ENCODE results near the gene C4orf36.

The C4orf36 gene

DNA sequence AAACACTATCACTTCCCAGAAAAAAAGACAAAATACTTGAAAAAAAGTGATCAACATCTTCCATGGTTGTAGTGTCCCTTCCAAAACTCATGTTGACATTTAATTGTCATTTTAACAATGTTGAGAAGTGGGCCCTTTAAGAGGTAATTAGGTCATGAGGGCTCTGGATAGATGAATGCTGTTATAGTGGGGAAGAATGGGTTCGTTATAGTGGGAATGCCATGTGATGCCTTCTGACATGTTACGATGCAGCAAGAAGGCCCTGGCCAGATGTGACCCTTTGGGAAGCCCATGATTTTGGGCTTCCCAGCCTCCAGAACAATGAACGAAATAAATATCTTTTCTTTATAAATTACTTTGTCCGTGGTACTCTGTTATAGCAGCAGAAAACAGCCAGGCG lies 39.0 kb downstream of the C4orf36 start:
- DNase-seq: no peak

GRCh38 chr4:86848732-86849619 lies 43.2 kb downstream of the C4orf36 start, which contains the start of gene SLC10A6:
Gene SLC10A6, minus strand, starts transcription at chr4:86849384. Its CDS starts 269 bp downstream, at chr4:86849115.
- no peak for DNase-seq

DNA sequence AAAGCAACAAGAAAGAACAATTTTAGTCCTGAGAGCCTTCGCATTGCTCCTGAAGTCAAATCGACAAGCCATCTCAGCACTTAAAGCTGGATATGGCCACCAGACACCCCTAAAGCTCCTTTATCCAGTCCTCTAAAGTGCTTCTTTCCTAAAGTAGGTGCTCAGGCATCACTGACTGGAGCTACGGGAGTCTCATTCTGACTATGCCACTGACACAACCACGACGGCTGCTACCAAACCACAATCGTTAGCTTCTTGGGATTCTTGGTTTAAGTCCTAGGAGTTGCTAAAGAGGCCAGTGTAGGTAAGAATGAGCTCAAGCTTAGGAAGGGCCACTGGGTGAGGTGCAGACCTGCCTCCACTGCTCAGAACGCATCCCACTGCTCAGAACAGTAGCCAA lies 44.1 kb downstream of the C4orf36 start:
- DNase-seq: no peak

- no peak for DNase-seq
These were observed 44.7 kb downstream of the C4orf36 start for GRCh38 chr4:86847571-86847970.

DNA sequence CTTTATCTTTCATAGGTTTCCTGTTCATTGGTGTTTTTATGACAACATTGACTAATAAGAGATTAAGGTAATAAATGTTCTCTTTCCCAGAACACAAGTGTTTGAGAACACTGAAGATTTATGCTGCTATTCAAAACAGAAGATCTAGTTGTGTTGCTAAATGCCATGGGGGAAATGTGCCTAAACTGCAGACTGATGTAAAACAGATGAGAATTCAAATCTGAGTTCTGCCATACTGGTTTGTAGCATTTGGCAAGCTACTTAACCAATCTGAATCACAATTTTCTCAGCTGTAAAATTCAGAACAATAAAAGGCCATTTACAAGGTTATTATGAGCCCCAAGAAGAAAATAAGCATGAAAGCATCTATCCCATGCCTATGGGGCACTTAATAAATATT lies 45.3 kb downstream of the C4orf36 start:
- no peak for DNase-seq

- DNase-seq: no peak
These were observed 46.6 kb downstream of the C4orf36 start for GRCh38 chr4:86845593-86845992.

DNA sequence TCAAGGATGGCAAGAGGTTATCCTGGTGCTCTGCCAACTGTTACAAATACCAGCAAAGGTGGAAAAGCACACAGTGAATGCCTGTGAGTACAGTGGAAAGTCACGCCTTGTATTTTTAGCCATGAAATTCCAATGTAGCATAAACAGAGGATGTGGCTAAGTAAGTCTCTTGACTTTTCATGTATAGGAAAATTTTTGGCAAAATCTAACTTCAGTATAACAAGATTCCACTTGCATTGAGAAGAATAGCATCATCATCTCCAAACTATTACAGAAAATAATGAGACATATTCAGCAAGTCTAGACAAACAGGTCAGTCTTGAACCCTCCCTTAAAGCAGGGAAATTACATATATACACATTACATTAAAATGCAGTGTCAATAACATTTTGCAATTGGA lies 50.9 kb downstream of the C4orf36 start:
- DNase-seq: no peak

GRCh38 chr4:86840858-86841257 lies 51.4 kb downstream of the C4orf36 start:
- no peak for DNase-seq

GRCh38 chr4:86837691-86838503 lies 54.3 kb downstream of the C4orf36 start:
- no peak for DNase-seq

DNA sequence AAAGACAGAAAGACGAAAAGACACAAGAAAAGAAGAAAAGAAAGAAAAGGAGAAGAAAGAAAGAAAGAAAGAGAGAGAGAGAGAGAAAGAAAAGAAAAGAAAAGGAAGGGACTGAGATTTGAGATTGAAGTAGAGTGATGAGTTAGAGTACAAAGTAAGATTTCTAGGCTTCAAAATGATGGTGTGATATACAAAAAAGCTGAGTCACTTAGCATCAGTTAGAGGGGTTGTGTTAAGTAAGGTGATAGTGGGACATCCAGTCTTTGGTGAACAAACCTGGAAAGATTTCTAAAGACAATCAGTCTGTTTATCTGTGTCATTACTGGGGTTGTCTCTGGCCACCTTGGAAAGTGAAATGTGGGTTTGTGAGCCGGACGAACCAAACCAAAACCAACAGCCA lies 56.5 kb downstream of the C4orf36 start:
- DNase-seq: no peak

DNA sequence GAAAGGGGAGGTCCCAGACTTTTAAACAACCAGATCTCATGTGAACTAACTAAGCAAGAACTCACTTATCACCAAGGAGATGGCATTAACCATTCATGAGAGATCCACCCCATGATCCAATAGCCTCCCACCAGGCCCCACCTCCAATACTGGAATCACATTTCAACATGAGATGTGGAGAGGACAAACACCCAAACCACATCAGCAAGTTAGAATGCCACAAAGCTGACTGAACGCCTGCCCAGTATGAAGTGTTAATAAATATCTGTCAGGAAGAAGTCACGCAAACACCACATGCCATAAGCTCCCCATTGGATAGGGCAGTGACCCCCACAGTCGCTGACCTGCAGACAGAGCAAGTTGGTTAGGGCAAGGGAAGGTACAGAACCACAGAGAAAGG lies 57.3 kb downstream of the C4orf36 start:
- DNase-seq: no peak

- no peak for DNase-seq
These were observed 58.6 kb downstream of the C4orf36 start for GRCh38 chr4:86833615-86834014.

DNA sequence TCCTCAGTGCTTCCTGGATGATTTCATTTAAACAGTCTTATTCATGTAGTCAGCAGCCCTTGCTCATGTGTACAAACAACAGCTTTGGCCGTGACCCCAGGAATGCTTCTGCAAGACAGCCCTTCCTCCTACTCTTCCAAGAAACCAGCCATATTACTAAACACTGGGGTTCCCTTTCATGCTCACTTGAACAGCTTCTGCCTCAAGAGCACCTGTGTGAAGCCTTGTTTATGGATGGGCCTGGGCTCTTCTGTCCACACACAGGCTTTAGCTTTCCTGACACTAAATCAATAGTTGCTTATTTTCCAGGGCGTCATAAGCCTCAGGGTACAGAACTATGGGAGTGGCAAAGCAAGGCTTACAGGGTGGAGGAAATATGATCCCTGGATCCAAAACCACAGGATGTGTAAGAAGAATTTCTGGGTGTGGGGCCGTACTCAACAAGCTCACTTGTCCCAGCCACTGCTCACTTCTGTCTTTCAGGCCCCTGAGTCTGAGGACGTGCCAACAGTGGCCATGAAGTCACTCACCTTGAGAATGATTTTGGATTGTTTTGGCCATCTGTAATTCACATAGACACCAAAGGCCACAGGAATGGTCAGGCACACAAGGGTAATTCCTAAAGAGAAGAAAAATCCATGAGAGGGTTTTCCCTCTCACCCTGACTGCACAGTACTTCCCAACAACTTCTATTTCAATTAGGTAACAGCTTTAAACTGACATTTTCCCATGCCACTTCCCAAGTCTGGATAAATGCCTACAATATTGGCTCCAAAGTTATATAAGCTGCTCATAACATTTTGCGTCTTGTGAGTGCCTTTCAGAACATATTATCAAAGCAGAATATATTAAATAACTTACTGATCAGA lies 60.7 kb downstream of the C4orf36 start:
- DNase-seq: no peak

All from stimulated activated CD4-positive, alpha-beta T cell treated with anti-CD3 and anti-CD28 coated beads, Interleukin-4, amount 100 ng/mL, for 1 hour (primary cell).